NK-92 (cell line): Measurements from ENCODE around the gene S100A16.

ENCODE experiments used
- DNase-seq: peaks from one replicate; lab custom pipeline; 2025; ENCODE audit not compliant: unreplicated experiment; lab: John Stamatoyannopoulos, UW

Gene S100A16

DNA sequence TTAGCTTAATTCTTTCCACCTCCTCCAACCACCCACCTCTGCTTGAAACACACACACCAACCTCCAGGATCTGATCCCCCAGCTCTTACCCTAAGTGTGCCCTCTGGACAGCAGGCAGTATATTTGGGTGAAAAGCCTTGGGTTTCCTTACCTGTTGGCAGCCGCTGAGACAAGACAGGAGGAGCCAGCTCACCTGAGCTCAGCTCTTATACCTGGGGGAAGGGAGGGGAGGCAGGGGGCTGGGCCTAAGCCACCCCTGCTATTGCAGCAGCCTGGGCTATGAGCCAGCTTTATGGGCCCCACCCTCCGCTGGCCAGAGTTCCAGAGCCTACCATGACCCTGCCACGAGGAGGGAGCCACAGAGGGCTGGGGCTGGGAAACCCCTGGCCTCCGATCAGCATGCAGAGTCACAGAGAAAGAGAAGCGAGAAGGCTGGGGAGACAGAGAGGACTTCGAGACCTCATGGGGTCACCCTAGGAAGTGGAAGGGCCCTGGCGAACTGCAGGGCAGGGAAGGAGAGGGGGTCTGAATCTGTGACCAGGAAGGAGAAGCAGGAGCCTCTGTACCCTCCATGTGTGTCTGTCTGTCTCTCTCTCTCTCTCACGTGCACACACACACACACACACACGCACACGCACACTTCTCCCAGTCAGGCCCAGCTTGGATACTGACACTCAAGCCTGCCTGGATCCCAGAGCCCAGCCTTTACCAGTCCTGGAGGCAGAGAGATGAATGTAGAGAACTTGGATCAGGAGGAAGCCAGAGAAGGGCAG is 3.4 kb upstream of the S100A16 start, which contains the start of gene S100A14:
Gene S100A14 (minus strand): TSS at position 182 of the 773 bp plus-strand sequence. CDS start 467 bp downstream, outside the sequence.
- DNase-seq, result no peak

GRCh38 chr1:153615406-153615805 is 2.5 kb upstream of the S100A16 start:
- DNase-seq, result no peak

GRCh38 chr1:153614906-153615305 is 2.0 kb upstream of the S100A16 start:
- no peak for DNase-seq

DNA sequence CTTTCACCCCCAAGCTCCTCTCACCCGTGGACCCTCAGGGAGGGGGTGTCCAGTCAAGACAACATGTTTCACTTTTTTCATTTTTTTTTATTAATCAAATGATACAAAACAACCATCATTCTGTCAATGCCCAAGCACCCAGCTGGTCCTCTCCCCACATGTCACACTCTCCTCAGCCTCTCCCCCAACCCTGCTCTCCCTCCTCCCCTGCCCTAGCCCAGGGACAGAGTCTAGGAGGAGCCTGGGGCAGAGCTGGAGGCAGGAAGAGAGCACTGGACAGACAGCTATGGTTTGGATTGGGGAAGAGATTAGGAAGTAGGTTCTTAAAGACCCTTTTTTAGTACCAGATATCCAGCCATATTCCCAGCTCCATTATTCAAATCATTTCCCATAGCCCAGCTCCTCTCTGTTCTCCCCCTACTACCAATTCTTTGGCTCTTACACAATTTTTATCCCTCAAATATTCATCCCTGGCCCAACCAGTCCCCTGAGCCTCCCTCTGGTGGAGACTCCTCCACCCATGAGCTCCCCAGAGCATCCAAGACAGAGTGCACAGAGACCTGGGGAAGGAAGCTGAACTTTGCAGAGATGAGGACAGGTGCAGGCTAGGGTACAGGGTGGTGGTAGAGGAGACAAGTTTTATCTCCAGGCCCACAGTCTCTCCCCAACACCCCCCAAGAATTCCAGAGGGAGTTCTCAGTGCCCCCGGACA is 1.4 kb upstream of the S100A16 start:
- no peak for DNase-seq

GRCh38 chr1:153613406-153613805 is 469 bp upstream of the S100A16 start:
- no peak for DNase-seq

DNA sequence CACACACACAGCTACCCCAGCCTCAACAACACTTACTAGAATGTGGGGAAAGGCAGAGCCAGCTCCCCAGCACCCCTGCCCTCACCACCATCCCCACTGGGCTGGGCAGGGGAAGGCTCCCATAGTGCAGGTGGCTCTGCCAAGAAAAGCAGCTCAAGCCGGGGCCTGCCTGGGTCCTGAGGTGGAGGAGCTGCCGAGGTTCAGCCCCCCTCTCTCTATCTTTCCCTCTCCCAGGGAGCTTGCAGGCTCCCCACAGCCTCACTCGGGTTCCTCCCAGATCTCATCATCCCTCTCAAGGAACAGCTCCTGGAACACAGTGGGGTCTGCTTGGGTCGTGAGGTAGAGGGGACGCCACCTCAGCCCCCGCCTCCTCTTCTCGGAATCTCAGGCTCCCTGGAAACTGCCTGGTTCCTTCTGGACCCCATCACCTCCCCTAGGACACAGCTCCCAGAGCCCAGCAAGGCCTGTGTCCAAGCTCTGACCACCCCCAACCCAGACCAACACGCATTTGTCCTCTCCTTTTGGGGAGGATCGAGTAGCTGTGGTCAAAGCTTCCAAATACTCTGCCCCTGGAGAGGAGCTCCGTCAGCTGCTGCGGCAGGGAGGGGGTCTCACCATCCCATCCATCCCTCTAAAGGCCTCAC is 704 bp downstream of the S100A16 start:
- DNase-seq, result no peak

DNA sequence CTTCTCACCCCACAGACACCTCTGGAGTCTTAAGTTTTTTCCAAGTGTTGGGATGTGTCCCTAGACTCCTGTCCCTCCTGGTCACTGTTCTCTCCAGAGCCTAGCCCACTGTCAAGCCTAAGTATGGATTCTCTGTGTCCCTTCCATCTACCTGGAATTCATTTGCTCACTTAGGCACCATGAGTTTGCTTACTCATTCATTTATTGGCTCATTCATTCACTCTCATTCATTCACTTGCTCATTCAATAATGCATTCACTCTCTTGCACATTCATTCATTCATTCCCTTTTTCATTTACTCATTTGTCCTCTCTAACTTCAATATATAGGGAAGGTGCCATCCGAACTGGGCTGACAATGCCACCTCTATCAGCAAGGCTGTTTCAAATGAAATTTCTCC is 1.6 kb downstream of the S100A16 start:
- no peak for DNase-seq

GRCh38 chr1:153610811-153611301 is 2.1 kb downstream of the S100A16 start:
- no peak for DNase-seq

DNA sequence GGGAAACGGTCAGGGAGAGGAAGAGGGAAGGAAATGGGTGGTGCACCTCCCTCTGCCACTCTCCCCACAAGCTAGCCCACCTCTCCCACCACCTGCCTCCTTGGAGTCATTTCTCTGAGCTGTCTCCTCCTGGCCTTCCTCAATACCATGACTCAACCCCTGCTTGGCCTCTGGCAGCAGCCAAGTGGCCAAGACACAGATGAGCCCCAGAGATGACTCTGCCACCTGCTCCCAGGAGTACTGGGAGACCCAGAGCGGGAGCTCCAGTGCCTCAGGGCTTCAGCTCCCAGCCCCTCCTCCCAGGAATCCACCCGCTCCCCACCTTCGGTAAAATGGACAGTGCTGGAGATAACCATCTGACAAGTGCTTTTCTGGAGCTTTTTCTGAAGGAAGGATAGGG is 2.6 kb downstream of the S100A16 start:
- no peak for DNase-seq

DNA sequence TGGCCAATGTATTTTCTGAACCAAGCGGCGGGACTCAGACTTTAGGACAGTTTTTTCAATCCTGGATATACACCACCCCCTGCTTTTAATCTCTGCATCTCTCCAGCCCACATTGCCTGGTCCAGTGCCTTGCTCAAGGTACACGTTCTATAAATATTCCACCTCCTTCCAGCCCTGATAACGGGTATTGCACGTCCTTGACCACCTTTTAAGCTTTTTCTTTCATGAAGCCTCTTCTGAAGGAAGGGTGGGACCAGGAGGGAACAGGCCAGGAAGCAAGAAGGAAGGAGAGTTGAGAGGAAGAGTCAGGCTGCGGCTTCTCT is 3.4 kb downstream of the S100A16 start:
- no peak for DNase-seq

DNA sequence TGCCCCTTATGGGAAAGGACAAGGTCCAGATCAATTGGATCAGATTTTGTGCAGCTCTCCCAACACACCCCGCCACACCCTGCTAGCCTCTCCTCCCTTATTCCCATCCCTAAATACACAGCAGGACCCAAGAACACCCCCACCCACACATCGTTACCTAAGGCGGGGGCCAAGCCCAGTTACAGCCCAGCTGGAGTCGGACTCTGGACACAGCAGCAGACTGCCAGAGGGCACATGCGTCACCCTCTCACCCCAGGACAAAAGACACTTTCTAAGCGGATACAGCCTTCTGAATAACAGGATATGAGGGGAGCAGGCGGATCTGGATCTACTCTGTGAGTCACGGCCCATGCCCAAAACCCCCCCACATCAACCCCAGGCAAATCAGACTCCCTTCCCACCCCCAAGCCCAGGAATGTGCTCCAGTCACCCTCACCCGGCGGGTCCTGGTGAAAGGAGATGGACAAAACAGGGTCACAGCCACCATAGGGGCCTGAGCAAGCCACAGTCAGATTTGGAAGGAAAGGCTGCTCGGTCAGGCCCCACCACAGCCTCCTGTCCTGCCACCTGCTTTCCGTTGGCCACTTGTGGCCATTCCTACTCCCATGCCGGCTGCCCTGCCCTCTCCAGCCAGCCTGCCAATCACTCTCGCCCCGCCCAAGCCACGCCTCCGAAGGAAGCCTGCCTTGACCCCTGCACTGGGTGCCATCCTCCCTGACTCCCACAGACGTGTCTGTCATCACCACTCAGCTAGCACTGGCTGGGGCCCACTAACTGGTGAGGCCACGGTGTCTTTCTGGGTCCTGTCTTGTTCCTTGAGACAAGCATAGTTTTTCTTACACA is 4.0 kb downstream of the S100A16 start:
- no peak for DNase-seq

DNA sequence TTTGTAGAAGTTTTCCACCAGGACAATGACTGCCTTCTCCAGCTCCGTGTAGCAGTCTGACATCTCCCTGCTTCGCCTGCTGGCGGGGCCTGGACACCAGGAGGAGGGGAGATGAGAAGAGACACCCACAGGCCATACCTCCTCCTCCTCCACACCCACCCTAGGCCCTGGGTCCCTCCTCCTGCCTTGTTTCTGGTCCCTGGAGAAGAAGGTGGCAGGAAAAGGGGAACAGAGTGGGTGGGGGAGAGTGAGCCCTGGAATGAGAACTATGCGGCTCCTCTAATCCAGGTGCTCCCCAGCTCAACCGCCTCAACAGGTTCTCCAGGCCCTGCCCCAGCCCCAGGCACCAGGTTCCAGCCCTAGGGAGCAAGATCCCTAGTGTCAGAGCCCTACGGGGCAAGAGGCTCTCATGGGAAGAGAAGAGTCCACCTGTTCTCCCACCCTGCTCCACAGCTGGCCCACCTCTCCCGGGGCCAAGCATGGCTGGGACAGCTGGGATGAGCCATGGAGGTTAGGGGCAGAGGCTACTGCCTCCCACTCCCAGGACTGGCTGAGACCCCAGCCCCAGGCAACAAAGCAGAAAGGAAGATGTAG is 4.8 kb downstream of the S100A16 start:
- DNase-seq, result no peak

- no peak for DNase-seq
These were observed 5.6 kb downstream of the S100A16 start for GRCh38 chr1:153607381-153607780.

- DNase-seq, result no peak
These were observed 6.7 kb downstream of the S100A16 start for GRCh38 chr1:153606194-153606593.

DNA sequence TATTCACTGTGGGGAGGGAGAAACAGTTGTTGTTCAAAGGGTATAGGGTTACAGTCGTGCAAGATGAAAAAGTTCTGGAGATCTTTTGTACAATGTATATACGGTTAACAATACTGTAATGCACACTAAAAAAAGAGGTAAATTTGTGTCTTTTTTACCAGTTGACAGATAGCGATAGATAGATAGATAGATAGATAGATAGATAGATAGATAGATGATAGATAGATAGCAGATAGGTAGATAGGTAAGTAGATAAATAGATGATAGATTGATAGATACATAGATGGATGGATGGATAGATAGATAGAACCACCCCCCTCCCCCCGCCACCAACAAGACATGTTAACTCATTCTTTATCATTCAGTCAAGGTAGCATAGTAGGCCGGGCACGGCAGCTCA is 10.2 kb downstream of the S100A16 start:
- no peak for DNase-seq

DNA sequence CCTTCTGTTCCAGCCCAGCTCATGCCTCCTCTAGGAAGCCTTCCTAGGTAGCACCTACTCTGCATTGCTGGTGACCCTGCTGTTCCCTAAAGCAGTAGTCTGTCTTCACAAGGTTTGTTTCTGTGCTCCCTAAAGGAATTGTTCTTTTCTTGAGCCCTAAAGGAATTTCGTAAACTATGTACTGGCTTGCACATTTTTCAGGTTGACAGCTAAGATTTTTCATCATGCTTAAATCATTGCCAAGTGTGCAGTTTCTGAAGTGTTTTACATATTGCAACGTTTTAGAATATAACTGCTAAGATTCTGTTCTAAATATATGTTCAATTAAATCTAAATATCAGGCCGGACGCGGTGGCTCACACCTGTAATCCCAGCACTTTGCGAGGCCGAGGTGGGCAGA is 13.1 kb downstream of the S100A16 start:
- no peak for DNase-seq

DNA sequence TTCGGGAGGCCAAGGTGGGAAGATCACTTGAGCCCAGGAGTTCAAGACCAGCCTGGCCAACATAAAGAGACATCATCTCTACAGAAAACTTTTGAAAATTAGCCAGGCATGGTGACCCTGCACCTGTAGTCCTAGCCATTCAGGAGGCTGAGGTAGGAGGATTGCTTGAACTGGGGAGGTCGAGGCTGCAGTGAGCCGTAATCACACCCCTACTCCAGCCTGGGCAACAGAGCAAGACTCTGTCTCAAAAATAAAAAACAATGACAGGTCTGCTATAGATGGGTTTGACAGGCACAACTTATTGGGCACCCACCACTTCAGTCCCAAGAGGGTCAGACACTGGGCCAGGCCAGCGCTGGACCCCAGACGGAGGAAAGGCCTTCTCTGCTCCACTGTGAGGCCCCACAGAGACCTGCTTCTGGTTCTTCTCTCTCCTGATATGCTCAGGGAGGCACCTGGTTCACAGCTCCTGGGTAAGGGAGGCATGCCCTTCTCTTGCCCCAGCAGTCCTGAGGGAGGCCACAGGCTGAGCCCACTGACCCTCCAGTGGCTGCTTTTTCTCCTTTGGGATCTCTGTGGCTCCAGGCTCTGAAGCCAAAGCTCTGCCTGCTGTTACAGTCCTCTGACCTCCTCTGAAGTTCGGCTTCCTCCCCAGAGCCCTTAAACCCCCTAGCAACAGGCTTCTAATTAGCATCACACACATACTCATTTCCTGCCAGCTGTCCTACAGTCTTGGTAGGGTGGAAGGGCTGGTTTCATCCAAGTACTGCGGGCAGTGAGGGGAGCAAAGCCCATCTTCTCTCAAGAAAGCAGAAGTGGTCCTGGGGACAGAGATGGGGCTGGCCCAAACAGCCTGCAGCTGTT is 14.4 kb downstream of the S100A16 start:
- DNase-seq, result no peak

GRCh38 chr1:153597206-153597605 is 15.7 kb downstream of the S100A16 start:
- no peak for DNase-seq

DNA sequence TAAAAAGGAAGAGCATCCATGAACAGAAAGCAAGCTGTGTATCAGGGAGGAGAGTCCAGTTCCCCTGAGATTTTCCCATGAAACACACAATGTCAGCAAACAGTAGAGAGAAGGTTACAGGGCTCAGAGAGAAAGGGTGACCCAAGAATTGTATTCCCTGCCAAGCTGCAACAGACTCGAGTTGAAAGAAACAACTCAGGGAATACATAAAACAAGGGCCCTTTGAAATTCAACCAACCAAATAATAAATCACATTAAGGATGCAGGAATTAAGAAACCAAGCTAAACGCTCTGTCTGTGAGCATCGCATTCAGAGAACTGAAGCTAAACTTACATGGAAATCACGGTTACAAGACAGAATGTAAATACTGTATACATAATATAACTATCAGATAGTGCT is 20.2 kb downstream of the S100A16 start:
- DNase-seq, result no peak

GRCh38 chr1:153588482-153588881 is 24.5 kb downstream of the S100A16 start:
- DNase-seq, result no peak
